Stimulated activated CD4-positive, alpha-beta T cell treated with anti-CD3 and anti-CD28 coated beads, TNF-alpha, amount 100 ng/mL, for 1 hour (primary cell): ENCODE data around the gene ZCCHC7.
"Not testable (repeated sequence)": the region's sequence is repeated elsewhere in the genome, so short reads cannot be mapped to it uniquely, and the experiment has no call there.

Experiments used
- DNase-seq, 3 donors: peaks; one replicate each; pipeline ENCODE4 v3.0.0-alpha.2; 2020; ENCODE audit warnings: low read depth in 3 of 3, low spot score in 1 of 3

The ZCCHC7 gene

DNA sequence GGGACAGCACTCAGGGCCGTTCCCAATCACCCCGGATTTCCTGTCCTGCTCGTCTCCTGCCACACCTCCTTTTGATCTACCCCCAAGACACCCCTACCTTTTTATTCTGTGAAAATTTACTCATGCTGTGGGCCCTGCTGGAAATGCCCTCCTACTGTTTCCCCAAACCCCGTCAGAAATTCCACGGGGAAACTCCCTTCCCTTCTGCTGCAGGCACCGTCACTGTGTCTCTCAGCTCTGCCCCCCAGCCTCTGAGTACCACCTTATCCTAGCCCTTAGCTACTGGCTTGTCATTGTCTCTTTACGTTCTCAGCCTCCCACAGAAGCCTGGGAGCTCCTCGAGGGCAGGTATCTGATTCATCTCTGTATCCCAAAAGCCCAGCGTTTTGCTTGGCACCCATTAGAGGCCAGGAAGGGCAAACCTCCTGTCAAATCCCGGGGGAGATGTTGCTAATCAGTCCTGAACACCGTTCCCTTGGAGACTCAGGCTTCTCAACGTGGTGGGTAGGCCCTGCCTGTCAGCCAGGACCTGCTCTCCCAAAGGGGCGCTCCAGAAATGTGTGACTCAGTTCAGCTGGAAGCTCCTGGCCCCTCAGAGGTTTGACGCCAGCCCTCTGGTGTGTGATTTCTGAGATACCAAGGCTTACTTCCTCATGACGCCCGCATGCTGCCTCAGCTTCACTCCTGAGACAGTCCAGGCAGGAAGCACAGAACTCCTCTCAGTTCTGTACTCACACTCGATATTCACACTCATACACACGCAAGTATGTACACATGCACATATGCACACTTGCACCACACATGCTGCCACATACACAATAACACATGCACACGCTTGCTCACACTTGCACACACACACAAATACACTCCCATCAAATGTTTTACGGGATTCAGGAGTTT lies 251.4 kb downstream of the ZCCHC7 start:
- no peak for DNase-seq

DNA sequence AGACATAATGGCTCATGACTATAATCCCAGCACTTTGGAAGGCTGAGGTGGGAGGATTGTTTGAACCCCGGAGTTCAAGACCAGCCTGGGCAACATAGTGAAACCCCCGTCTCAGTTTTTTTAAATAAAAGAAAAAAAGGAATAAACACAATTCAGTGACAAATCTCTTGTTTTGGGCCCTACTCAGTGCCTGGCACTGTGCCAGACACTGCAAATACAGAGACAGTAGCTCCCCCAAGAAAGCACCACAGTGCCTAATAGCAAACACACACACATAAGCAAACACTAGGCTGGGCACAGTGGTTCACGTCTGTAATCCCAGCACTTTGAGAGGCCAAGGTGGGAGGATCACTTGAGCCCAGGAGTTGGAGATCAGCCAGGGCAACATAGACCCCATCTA lies 252.5 kb downstream of the ZCCHC7 start:
- no peak for DNase-seq

DNA sequence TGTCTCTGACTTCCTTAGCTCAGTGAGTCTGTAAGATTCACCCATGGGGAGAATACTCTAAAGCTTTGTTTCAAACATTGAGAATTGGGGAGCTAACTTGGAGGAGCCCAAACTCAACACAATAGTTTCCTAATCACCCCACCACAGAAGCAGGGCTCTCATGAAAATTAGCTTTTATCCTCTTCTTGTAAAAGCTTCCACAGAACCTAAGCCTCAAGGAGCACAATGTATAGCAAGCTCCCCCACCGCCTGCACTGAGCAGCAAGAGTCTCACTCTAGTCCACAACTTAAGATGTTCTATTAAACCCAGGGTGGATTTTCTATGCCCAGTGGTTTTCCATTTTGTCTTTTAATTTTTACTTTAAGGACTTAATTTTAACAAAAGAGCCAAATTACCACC lies 253.2 kb downstream of the ZCCHC7 start:
- DNase-seq, result no peak

DNA sequence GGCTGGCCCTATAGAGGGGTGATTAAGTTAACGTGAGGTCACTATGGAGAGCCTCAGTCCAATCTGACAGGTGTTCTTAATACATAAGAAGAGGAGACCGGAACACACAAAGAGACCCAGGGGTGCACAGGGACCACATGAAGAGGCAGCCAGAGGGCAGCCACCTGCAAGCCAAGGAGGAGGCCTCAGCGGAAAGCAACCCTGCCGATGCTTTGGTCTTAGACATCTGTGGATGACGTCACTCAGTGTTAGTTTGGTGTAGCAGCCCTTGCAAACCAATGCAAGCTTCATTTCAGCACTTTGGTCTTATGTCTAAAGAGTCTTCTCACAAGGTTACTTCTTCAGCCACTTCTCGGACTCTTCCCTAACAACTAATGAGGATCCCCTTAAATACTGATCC lies 254.5 kb downstream of the ZCCHC7 start:
- DNase-seq, result no peak

DNA sequence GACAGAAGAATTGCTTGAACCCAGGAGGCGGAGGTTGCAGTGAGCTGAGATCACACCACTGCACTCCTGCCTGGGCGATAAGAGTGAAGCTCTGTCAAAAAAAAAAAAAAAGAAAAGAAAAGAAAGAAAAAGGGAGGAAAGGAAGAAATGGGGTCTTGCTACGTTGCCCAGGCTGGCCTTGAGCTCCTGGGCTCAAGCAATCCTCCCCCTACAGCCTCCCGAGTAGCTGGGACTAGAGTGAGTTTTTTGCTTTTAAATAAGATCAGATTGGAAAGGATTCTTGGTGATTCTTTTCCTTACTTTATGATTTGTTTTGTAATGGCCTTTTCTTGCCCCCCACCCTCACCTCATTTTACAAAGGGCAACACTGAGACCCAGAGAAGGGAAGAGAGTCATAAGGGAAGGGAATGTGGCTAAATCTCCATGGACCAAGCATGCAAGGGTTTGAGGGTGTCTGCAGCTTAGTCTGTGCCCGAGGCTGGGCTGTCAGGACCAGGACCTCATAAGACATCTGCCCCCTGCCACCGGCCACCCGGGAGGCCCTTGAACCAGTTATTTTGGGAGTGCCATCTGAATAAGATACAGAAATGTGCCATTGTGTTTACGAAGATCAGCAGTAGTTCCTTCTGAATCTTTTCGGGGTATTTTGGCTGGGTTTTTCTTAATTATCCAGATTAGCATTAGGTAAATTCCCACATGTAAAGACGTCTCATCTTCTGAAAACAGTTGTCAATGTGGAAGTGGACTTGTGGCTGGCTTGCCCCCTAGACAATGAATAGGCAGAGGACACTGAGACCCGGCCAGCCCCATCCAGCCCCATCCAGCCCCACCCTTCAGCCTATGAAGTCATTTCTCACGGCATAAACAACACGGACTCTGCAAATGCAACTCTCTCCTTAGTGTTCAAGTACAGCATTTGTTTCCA lies 257.6 kb downstream of the ZCCHC7 start:
- DNase-seq, result no peak

DNA sequence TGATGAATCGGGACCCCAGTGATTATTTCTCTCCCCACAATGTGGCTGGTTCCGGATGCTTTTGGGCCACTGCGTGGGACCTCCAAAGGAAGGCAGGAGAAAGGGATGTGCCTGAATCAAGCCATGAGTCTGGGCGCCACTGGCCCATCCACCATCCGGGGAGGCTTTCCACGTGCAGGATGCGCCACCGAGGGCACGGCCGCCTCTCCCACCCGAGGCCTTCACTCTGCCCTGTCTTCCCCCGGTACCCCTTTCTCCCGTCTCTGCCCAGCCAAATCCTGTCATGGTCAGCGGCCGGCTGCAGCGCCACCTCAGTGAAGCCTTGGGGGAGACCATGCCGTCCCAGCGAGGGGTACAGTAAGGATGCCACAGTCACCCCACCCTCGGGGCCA lies 258.2 kb downstream of the ZCCHC7 start:
- no peak for DNase-seq

DNA sequence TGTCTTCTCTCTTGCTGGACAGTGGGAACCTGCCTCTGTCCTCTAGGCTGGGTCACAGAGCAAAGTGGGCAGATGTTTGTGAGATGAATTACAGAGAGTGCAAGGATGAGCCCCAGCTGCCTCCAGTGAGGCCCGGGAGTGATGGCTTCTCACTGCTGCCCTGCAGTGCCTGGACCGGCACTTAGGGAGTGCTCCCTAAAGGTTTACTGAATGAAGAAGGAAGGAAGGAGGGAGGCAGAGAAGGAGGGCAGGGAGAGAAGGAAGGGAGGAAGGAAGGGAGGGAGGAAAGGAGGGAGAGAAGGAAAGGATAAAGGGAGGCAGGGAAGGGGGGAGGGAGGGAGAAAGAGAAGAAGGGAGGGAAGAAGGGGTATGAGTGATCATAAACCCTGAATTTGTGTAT lies 259.5 kb downstream of the ZCCHC7 start:
- no peak for DNase-seq

DNA sequence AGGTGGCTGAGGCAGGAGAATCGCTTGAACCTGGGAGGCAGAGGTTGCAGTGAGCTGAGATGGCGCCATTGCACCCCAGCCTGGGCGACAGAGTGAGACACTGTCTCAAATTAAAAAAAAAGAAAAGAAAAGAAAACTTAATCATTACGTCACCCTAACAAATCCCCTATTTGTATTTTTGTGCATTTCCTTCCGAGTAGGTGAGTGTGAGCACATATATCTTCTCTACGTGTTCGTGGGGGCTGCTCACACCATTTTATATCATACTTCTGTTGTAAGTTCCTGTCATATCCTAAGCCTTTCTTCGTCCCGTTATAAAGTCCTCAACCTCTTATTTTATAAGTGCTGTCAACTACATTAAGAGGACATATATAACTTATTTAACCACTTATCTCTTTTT lies 260.2 kb downstream of the ZCCHC7 start:
- no peak for DNase-seq

DNA sequence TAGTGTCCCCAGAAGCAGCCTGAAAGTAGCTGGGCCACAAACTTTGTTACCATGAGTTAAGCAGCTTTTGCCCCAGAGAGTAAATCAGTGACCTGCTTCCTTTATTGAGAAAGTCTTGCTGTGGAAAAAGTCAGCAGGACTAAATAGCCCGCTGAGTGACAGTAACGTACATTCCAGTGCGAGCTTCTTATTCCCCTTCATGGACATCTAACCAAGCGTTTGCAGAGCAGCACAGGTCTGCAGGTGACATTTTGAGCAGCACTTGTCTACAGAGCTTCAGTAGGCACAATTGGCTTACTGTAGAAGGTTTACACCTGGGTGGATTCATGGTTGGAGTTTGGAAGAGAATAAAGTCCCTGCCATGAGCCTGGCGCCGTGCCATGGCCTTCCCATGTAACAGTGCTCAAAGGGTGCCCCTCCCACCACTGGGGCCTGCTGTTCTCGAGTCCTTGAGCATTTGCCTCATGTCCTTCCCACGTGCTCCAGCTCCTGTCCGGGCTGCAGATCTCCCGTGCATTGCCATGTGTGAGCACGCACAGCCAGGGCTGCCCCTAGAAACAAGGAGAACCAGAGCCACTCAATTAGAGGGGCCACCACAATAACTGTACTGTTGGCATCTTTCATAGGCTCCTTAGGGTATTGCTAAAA lies 260.8 kb downstream of the ZCCHC7 start:
- no peak for DNase-seq

DNA sequence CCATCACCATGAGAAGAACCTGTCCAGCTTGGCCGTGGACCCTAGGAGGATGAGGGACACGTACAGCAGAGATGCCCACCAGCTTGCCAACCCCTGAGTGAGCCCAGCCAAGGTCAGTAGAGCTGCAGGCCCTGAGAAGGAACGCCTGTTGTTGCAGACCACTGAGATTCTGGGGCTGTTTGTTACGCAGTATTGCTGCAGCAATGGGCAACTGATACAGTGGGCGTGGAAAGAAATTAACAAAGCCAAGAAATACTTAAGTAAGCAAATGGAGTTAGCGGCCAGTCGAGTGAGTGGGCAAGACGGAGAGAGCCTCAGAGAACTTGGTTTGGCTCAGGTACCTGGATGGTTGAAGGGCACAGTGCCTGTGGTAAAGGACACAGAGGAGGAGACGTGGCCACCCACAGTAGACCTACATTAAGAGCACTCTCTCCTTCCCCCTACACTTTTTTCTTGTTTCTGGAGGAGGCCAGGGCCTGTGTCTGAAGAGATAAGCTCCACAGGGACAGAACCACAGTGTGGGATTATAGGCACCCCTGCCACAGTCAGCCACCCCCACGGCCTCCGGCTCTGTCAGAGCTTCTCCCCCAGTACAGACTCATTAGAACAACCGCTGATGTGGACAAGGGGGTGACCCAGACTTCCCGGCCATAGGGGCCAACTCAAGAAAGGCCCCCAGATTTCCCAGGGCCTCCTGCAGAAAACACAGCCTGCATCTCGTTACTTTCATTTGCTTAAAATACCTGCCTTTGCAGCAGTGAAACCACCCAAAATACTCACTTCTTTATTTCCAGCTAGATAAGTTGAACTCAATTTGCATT lies 262.0 kb downstream of the ZCCHC7 start:
- DNase-seq, result no peak

DNA sequence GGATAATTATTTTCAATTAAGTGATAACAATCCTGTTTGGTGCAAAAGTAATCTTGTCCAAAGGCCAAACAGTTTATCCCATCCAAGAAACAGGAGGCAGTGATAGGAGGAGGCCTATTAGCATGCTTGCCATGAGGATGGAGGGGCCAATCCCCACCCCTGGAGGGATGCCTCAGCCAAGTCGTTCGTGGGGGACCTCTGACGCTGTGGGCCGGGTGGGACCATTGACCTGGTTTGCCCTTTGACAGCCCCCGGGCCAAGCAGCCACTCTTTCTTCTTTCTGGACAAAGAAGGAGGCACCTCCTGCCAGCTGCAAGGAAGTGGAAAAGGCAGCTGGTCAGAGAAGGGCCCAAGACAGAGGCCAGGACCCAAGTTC lies 262.6 kb downstream of the ZCCHC7 start:
- no peak for DNase-seq

DNA sequence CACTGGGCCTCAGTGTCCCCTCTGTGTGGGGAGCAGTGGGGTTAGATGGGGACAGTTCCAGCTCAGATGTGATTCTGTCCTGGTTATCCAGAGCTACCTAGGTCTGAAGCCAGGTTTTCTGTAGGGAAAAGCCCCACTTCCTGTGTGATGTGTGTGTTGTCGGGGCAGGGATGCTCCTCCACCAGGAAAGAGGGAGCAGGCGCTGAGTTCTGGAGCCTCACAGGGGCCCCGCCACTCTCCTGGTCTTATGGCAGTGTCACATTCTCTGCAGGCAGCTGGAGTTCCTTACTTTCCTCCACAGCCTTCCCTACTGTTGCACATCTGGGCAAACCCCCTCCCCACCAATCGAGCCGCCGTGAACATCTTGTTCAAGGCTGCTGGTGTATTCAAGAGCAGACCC lies 263.0 kb downstream of the ZCCHC7 start:
- no peak for DNase-seq

DNA sequence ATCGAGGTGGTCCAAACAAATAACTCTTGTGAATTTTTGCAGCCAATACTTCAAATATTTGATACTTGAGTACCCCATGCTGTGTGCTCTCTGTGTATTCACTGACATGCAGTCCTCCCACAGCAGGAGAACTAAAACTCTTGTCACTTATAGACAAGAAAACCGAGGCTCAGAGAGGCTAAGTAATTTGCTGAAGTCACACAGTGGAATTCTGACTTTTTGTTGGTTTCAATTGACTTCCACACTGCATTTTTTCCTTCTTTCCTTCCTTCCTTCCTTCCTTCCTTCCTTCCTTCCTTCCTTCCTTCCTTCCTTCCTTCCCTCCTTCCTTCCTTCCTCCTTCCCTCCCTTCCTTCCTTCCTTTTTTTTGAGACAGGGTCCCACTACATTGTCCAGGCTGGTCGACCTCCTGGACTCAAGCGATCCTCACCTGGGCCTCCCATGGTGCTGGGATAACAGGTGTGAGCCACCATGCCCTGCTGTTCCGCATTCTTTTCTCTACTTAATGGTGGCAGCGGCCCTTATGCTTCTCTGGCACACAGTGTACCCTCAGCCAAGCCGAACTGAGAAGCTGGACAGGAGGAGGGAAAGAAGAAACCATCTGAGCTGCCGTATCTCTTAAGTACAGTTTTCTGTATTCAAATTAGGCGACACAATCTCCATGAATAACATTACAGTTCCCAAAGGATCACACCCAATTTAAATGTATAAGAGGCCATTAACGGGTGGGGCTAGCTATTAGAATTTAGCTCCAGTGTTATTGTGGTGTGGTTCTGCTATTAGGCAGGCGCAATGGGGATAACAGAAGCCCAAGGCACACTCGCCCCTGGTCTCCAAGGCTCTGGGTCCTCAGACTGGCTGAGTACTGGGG lies 263.7 kb downstream of the ZCCHC7 start:
- no peak for DNase-seq

DNA sequence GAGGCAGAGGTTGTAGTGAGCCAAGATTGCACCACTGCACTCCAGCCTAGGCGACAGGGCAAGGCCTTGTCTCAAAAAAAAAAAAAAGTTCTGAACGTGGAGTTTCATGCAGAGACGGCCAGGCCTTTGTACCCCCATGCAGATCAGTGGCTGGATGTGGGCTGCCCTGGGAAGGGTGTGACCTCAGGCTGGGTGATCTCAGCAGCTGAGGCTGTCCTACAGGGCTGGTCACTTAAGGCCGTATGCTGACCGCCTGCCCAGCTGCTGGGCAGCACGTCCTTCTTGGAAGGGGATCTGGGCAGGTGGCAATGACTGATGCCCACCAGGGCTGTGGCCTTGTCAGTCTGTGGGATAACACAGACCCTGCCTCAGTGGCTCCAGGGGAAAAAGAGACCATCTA lies 264.9 kb downstream of the ZCCHC7 start:
- DNase-seq, result no peak

DNA sequence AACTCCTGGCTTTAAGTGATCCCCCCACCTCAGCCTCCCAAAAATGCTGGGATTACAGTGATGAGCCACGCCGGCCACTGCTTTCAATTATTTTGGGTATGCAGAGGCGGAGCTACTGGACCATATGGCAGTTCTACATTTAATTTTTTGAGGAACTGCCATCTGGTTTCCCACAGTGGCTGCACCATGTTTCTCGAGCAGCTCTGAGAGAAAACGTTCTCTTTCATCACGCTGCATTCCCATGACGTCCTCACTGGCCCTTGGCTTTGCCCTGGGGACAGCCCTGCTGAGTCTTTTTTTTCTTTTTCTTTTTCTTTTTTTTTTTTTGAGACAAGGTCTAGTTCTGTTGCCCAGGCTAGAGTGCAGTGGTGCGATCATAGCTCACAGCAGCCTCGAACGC lies 266.6 kb downstream of the ZCCHC7 start:
- DNase-seq, result no peak

DNA sequence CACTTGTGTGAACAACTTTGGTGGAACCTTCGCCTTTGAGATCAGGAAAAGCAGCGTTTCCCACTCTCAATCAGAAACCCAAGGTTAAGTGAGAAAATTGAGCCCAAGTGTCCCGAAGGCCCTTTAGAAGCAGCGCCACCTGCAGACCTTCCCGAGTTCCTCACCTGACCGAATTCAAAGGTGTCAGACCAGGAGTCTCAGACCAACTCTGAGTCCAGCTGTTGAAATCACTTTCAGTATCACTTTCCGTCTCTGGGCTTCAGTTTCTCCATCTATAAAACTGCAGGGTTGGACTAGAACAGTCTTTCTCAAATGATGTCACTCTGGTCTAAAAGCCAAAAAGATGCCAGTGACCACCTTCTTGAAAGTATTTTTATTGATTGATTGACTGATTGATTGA lies 270.4 kb downstream of the ZCCHC7 start:
- no peak for DNase-seq

DNA sequence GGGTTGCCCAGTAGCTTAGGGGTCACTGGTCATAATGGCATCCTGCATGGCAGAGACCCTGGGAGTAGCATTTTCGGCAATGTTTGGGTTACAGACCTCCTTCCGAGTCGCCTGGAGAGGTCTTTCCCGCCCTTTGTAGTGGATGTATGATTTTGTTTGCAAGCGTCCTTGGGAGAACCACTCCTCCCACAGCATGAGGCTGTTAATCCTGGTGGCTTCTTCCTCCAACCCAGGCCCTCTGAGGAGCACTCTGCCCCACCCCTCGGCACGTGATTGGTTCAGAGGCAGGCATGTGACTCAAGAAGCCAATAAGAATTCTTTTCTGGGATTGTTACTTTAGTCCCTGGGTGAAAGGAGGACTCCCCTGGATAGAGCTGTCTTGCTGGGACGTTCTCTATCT lies 271.9 kb downstream of the ZCCHC7 start:
- no peak for DNase-seq

DNA sequence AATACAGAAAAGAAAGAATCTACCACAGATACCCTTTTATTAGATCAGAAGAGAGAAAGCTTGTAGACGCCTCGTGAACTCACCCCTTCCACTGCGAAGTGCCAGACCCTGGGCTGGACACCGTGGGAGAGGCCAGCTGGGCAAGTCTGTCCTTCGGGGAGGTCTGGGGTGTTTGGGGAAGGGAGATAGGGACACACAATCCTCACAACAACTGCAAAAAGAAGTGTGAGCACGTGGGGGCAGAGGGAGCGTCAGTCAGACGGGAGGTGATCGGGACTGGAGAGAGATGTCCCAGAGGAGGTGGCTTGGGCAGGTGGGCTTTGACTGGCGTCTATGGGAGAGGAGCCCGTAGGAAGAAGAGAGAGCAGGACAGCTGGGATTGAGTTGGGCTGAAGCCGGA lies 274.9 kb downstream of the ZCCHC7 start:
- no peak for DNase-seq

DNA sequence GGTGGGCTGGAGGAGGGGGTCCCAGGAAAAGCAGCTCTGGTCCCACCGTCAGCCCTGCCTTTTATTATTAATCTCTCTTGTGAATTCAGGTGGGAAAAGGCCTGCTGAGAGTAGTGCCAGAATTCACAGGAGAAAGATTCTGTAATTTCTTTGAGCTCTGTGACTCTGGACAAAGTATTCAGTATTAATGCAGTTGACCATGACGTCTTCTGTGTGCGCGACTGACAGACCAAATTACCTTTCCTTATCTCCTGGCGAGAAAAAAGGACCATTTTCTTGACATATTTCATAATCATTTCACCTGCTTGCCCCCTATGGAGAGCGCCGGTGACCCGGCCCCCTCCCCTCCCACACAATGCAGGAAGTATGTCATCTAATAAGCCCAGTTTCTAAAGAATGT lies 275.3 kb downstream of the ZCCHC7 start:
- no peak for DNase-seq

DNA sequence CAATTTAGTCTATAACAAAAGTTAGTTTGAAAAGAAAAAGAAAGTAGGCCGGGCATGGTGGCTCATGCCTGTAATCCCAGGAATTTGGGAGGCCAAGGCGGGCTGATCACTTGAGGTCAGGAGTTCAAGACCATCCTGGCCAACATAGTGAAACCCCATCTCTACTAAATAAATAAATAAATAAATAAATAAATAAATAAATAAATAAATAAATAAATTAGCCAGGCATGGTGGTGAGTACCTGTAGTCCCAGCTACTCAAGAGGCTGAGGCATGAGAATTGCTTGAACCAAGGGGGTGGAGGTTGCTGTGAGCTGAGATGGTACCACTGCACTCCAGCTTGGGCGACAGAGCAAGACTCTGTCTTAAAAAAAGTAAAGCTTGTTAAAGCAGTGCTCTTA lies 277.6 kb downstream of the ZCCHC7 start:
- not testable (repeated sequence) for DNase-seq
